Measurements from ENCODE around the gene ABTB1. TPM values are rescaled to one million over a fixed set of nuclear protein-coding genes. Genes with fewer than 3 reads are reported as not detected.
A peak's percentile ranks its signal among the peaks of the same experiment; 100 is the strongest.
"Not testable (repeated sequence)": the region's sequence is repeated elsewhere in the genome, so short reads cannot be mapped to it uniquely, and the experiment has no call there.

Gene ABTB1
- total RNA-seq, 1 experiment from 2014 or later = 21.0 TPM

- no peak for DNase-seq
- Histone ChIP-seq H3K9me3 (peaks cover 10% of the 10 kb centered on the region; the same call in 1 of the 2 replicates), H3K27me3 (no peaks in the 10 kb centered on the region), H3K4me3 (no peak overlapping the region), H3K36me3 (peaks cover 44% of the 10 kb centered on the region)
These were observed 28.6 kb downstream of the ABTB1 start for GRCh38 chr3:127701280-127701911.

- Histone ChIP-seq H3K9me3 (peaks cover 10% of the 10 kb centered on the region; the same call in 1 of the 2 replicates), H3K4me3 (no peak overlapping the region), H3K36me3 (peaks cover 50% of the 10 kb centered on the region), H3K27me3 (no peaks in the 10 kb centered on the region)
- DNase-seq = peak; percentile 92
These were observed 29.4 kb downstream of the ABTB1 start for GRCh38 chr3:127702151-127702578.

- Histone ChIP-seq H3K9me3 (peaks cover 10% of the 10 kb centered on the region; the same call in 1 of the 2 replicates), H3K36me3 (peaks cover 59% of the 10 kb centered on the region)
- not testable (repeated sequence) for H3K4me3 ChIP-seq, H3K27me3 ChIP-seq, DNase-seq
These were observed 32.1 kb downstream of the ABTB1 start for GRCh38 chr3:127704840-127705239.

GRCh38 chr3:127706312-127706711 lies 33.6 kb downstream of the ABTB1 start:
- Histone ChIP-seq H3K36me3 (peaks cover 67% of the 10 kb centered on the region), H3K9me3 (peaks cover 10% of the 10 kb centered on the region; the same call in 1 of the 2 replicates), H3K27me3 (no peaks in the 10 kb centered on the region), H3K4me3 (no peak overlapping the region)
- DNase-seq = no peak

DNA sequence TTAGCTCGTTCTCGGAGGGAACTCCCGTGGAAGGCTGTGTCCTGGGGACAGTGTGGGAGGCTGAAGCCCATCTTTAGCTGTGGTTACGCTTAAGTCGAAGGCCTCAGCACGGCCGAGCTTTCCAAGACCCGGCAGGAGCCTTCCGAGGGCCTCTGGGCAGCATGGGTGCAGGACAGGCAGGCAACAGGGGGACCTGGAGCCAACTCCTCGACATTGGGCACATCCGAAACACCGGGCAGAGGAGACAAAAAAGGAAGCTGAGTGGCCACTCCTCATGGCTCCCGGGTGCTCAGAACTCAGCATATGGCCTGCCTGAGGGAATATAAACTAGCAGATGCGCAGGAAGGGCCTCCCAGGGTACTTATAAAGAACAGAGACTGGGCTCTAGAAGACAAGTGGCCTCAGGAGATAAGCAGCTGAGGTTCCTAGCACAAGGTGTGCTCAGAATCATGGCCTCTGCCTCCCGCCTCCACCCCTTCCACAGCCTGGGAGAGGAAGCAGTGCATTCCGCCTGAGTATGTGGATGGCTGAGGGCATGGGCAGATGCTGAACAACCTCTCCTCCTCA lies 34.1 kb downstream of the ABTB1 start:
- peaks cover 65% of the 10 kb centered on the region for H3K36me3 ChIP-seq

GRCh38 chr3:127707851-127708411 lies 35.2 kb downstream of the ABTB1 start:
- Histone ChIP-seq H3K36me3 (peaks cover 62% of the 10 kb centered on the region), H3K9me3 (peaks cover 10% of the 10 kb centered on the region; the same call in 1 of the 2 replicates), H3K4me3 (no peak overlapping the region), H3K27me3 (no peaks in the 10 kb centered on the region)
- no peak for DNase-seq

More for the DNA sequence above, 34.1 kb downstream of the ABTB1 start:
- H3K4me3 ChIP-seq = no peak overlapping the region
- no peaks in the 10 kb centered on the region for H3K27me3 ChIP-seq
- DNase-seq = no peak
- H3K9me3 ChIP-seq = peaks cover 10% of the 10 kb centered on the region; the same call in 1 of the 2 replicates

- H3K4me3 ChIP-seq = no peak overlapping the region
- H3K9me3 ChIP-seq = peaks cover 10% of the 10 kb centered on the region; the same call in 1 of the 2 replicates
- H3K27me3 ChIP-seq = no peaks in the 10 kb centered on the region
- no peak for DNase-seq
- peaks cover 61% of the 10 kb centered on the region for H3K36me3 ChIP-seq
These were observed 36.1 kb downstream of the ABTB1 start for GRCh38 chr3:127708837-127709236.

GRCh38 chr3:127709320-127710060 lies 36.7 kb downstream of the ABTB1 start:
- H3K4me3 ChIP-seq = no peak overlapping the region
- H3K9me3 ChIP-seq = peaks cover 4% of the 10 kb centered on the region; the same call in 1 of the 2 replicates
- H3K27me3 ChIP-seq = no peaks in the 10 kb centered on the region
- peaks cover 55% of the 10 kb centered on the region for H3K36me3 ChIP-seq
- DNase-seq = peak; percentile 36

DNA sequence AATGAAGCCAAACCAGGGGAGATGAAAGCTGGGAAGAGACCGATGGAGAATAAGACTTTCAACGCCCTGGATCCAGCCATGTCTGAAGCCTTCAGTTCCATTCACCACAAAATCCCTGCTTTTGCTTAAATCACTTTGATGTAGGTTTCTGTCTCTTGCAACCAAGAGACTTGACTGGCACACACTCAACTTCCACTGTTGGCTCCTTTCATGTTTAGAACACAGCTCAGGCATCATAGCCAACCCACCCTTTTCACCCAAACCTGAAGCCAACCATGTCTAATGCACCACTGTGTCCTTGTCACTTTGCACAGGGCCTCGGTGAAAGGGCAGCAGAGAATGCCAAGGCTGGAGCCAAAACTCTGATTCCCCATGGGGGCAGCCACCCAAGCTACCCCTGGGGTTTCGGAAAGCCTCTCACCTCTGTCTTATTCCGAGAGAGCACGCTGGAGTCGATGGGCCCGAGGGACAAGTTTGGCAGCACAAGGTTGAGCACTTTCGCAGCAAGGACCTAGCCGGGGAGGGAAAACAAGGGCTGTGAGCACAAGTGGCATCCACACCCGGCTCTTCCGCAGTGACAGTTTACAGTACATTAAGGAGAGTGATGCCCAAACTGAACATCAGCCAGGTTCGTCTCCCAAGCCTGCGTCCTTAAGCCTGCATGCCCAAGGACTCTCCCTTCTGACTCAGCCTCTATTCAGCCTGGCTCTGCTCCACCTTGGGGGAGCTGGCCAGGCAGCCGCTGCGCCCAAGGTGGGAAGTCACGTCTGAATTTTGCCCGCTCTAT lies 37.6 kb downstream of the ABTB1 start:
- Histone ChIP-seq H3K9me3 (no peaks in the 10 kb centered on the region), H3K4me3 (no peak overlapping the region), H3K27me3 (no peaks in the 10 kb centered on the region), H3K36me3 (peaks cover 46% of the 10 kb centered on the region)
- DNase-seq = peak; percentile 93

GRCh38 chr3:127711021-127711695 lies 38.4 kb downstream of the ABTB1 start:
- Histone ChIP-seq H3K4me3 (no peak overlapping the region), H3K27me3 (no peaks in the 10 kb centered on the region), H3K9me3 (no peaks in the 10 kb centered on the region), H3K36me3 (peaks cover 45% of the 10 kb centered on the region)
- no peak for DNase-seq

DNA sequence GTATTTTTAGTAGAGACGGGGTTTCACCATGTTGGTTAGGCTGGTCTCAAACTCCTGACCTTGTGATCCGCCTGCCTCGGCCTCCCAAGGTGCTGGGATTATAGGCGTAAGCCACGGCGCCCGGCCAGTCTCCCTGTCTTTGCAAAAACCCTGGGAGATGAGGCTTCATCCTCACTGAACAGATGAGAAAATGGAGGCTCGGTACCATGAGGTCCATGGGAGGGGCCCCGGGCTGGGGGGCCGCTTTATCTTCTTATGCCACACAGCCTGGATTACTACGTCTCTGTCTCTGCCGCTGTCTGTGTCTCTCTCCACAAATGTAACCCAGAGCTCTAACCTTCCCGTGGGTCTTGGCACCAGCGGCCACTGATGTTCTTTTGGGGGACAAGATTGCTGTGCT lies 39.1 kb downstream of the ABTB1 start:
- peaks cover 41% of the 10 kb centered on the region for H3K36me3 ChIP-seq
- H3K27me3 ChIP-seq = no peaks in the 10 kb centered on the region
- DNase-seq = no peak
- H3K9me3 ChIP-seq = no peaks in the 10 kb centered on the region
- no peak overlapping the region for H3K4me3 ChIP-seq

DNA sequence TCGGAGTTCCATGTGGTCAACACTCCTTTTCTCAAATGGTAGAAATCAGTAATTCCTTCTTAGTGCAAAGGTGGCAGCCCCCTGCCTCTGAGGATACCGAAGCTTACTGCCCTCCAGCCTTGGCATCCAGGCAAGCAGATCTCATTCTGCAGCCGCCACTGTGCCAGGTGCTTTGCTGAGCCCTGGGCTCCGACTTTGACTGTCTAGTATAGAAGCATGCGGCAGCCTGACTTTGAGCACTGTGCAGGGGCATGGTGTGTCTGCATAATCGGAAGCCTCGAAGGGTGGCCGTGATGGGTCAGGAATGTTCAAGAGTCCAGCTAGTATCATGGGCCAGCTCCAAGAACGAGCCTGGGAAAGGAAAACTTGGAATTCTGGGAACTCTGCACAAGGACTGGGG lies 39.7 kb downstream of the ABTB1 start:
- Histone ChIP-seq H3K4me3 (no peak overlapping the region), H3K36me3 (peaks cover 37% of the 10 kb centered on the region), H3K27me3 (no peaks in the 10 kb centered on the region), H3K9me3 (no peaks in the 10 kb centered on the region)
- DNase-seq = no peak

GRCh38 chr3:127712881-127713771 lies 40.4 kb downstream of the ABTB1 start:
- Histone ChIP-seq H3K9me3 (no peaks in the 10 kb centered on the region), H3K36me3 (peaks cover 31% of the 10 kb centered on the region), H3K27me3 (no peaks in the 10 kb centered on the region), H3K4me3 (no peak overlapping the region)
- DNase-seq = no peak

DNA sequence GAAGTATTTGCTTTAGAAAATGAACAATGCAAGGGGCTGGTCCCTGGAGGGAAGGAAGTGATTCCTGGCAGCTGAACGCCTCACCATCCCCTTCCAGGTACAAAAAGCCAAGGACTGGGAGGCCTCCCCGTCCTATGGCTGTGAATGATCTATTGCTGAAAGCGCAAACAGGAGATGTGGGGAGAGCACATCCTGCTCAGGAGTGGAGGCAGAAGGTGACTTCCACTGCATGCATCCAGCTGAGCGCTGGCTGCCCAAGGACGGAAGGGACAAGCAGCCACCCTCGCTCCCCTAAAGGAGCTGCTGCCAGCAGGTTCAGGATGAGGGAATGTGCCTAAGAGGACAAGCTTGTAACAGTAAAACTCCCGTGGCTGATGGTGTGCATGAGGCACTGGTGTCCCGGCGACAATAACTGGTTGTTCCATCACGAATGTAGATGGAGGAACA lies 41.4 kb downstream of the ABTB1 start:
- no peaks in the 10 kb centered on the region for H3K27me3 ChIP-seq
- H3K36me3 ChIP-seq = peaks cover 27% of the 10 kb centered on the region
- no peak overlapping the region for H3K4me3 ChIP-seq
- no peaks in the 10 kb centered on the region for H3K9me3 ChIP-seq
- no peak for DNase-seq

DNA sequence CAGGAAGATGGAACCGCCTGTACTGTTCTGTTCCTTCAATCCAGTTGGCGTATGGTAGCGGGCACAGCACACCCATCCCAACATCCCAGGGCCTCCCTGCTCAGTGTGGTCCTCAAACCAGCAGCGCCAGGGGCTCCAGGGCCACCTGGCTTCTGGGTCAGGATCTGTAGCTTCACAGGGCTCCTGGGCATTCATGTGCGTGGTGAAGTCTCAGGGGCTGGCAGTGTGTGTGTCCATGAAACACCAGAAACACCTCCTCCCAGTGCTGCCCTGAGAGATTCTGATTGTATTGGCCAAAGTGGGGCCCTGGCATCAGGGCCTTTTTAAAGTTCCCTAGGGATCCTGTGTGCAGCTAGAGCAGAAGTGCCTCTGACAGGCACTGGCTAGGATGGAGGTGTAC lies 42.1 kb downstream of the ABTB1 start:
- Histone ChIP-seq H3K9me3 (no peaks in the 10 kb centered on the region), H3K27me3 (no peaks in the 10 kb centered on the region), H3K4me3 (no peak overlapping the region), H3K36me3 (peaks cover 20% of the 10 kb centered on the region)
- DNase-seq = no peak

All from MG63 (cell line).